AG09319 (cell line): Measurements from ENCODE around the gene LXN.

ENCODE experiments used
- DNase-seq: peaks from one replicate; pipeline ENCODE4 v3.0.0-alpha.2; 2010; ENCODE audit warnings: low read depth; ENCODE audit errors: extremely low read depth
- CTCF ChIP-seq: IDR thresholded peaks from 2 replicates; pipeline ENCODE4 v1.5.1; 2011; ENCODE audit warnings: low read depth, mild to moderate bottlenecking, inconsistent platforms, low read length, moderate library complexity

The LXN gene

GRCh38 chr3:158631981-158632380 lies 40.5 kb downstream of the LXN start:
- no peak for DNase-seq
- TF ChIP-seq CTCF: no peak

- no peak for TF ChIP-seq CTCF
- no peak for DNase-seq
Measured at GRCh38 chr3:158625881-158626280, 46.6 kb downstream of the LXN start.

- TF ChIP-seq CTCF: no peak
- no peak for DNase-seq
Measured at GRCh38 chr3:158617982-158618875, 54.2 kb downstream of the LXN start.
